ENCODE results near the gene DGKK.
"Not testable (repeated sequence)": the region's sequence is repeated elsewhere in the genome, so short reads cannot be mapped to it uniquely, and the experiment has no call there.

The DGKK gene

GRCh38 chrX:50407976-50408375, 62.6 kb downstream of the DGKK start:
- no peak for DNase-seq

GRCh38 chrX:50403903-50404302, 66.7 kb downstream of the DGKK start:
- no peak for DNase-seq

- no peak for DNase-seq
Observed at GRCh38 chrX:50402886-50403285, 67.7 kb downstream of the DGKK start.

- no peak for DNase-seq
Observed at GRCh38 chrX:50393902-50394301, 76.7 kb downstream of the DGKK start.

DNA sequence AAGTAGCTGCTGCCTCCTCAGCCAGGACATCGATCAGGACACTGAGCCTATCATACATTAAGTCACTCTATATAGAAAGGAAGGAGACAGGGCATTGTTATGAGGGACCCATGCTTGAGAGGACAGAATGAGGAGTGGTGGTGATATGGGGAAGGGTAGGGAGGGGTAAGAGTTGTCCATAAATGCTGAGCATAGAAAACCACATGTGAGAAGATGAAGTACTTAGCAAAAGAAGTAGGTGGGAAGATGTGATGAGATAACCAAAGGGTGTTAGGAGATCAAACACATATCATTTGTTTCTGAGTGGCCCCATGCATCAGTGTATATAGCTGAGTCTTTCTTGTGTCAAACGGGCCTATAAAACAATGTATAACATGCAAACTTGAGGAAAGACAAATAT, 84.1 kb downstream of the DGKK start:
- no peak for DNase-seq

DNA sequence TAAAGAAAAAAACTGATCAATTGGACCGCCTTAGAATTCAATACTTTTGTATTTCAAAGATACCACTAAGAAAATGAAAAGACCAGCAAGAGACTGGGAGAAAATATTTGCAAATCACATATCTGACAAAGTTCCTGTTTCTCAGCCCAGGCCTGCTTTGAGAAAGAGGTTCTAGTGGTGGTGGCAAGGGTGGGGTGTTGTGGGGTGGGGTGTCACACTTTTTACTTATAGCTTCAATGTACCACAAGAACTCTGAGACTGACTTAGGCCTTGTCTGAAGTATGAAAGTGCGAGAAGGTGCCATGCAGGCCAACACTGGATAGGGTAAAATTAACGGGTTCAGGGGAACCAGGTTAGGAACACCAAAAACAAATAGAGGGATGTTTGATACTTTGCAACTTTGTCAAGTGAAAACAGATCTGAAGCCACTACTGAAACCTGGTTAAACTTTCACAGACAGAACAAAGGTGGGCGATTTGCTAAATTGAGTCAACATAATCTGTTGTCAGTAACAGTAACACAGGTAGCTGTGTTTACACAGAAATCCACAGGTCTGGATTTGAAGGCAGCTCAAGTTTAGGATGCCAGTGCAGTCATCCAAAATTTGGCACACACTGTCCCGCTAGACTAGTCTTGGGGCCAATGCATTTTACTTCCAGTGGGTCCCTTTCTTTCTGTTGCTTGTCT, 88.8 kb downstream of the DGKK start:
- no peak for DNase-seq

- no peak for DNase-seq
Observed at GRCh38 chrX:50375481-50376267, 95.0 kb downstream of the DGKK start.

DNA sequence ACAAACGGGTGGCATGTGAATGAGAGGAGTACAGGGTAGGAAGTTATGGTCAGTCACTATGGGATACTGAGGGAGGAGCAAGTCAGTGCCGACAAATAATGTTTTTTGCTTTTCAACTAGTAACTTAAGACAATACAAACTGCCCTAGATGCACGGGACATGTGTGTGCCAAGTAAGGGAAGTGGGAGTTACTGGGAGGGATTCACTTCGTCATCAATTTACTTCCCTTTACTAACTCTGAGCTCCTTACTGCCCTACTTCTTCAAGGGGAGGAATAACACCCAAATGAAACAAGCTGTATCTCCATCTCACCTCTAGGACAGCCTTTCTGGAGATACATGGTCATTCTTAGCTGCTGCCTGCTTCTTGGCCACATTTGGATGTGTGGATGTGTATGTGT, 97.7 kb downstream of the DGKK start:
- DNase-seq = no peak

DNA sequence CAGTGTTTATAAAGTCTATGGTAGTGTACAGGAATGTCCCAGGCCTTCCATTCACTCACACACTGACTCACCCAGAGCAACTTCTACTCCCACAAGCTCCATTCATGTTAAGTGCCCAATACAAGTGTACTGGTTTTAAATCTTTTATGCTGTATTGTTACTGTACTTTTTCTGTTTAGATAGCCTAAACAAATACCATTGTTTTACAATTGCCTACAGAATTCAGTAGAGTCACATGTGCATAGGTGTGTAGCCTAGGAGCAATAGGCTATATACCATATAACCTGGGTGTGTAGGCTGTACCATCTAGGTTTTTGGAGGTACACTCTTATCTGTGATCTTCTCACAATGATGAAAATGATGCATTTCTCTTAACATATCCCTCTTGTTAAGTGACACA, 126.7 kb downstream of the DGKK start:
- no peak for DNase-seq

GRCh38 chrX:50333308-50333707, 137.3 kb downstream of the DGKK start:
- peak; percentile 1 for DNase-seq

DNA sequence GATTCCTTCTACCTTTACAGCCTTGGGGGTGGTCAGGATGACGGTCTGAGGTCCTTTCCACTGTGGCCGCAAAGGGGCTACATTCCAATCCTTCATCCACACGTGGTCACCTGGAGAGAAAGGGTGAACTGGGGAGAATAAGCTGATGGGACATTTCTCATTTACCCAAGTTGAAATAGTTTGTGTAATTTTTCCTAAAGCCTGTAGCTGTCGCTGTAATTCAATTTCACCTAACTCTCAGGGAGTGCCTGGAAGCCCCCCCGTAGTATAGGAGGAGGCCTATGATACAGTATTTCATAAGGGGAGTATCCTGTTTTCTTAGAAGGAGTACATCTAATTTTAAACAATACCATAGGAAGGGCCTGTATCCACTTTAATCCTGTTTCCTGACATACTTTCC, 138.0 kb downstream of the DGKK start:
- DNase-seq = not testable (repeated sequence)

DNA sequence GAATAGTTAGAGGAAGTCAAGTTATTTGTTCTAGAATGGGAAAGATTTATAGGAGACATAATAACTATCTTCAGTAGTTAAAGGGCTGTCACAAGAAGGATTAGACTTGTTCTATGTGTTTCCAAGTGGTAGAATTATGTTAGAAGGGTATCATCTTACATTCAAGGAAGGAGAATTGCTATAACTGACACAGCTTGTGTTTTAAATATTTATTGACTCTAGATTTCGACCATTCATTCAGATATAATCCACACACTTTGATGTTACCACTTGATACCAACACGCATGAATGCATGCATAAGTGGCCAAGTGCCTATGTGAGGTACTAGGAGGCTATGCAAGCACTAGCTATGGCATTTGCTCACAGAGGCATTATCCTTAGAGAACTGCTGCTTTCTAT, 143.4 kb downstream of the DGKK start:
- peak; percentile 47 for DNase-seq
